Fibroblast of skin of right quadriceps (primary cell): ENCODE measurements around the gene GRIN2B.

Source experiments
- DNase-seq: peaks from one replicate; pipeline ENCODE4 v3.0.0-alpha.2; 2013

The GRIN2B gene

DNA sequence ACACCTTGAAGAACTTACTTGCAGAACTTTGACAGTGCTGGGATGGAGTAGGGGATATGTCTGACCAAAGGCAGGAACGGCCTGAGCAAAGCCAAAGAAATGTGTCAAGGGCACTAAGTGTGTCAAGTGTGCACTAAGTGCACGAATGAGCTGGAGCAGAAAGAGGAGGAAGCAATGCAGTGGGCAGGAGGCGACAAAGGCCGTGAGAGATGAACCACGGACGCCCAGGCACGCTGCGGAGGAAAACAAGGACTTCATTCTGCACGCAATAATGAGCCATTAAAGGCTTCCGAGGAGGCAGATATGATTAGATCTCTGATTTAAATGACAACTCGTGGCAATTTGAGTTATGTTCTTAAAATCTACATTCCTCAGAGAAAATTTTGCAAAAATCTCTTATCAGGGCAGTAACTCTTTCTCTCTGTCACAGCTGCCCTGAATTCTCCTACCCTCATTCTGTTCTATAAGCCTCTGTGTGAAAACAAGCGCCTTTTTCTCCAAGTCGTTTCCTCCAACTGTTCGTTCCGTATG, 25.3 kb downstream of the GRIN2B start:
- DNase-seq = no peak

DNA sequence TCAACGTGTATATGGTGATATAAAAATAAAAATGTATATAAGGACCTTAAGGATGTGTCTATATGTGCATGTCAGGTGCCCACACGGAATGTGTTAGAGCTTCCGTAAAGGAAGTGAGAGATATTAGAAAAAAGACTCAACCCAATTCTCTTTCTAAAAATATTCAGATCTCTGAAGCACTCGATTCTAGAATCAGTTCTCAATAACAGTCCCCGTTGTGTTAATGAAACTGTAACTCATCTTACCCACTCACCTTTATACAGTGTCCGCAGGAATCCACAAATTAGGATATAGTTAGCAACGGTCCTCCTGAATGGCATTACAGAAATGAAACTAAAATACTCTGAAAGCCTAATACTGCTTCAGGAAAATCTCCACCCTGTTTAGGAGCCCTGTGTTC, 29.3 kb downstream of the GRIN2B start:
- no peak for DNase-seq

DNA sequence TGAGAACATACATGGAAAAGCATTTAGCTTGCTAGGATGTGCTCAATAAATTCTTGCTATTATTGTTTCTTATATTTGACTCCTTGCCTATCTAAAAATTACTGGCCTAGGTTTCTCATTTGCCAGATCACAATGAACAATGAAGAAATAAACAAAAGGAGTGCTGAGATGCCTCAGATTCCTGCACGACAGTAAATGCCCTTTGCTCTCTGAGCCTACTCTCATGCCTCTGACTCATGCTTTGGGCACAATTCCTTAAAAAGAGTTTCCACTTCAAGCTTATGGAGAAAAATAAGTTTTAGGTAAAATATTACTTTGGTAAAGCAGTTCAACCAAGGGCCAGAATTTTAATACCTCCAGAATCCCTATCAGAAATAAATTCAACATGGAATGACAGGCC, 30.9 kb downstream of the GRIN2B start:
- DNase-seq = no peak

DNA sequence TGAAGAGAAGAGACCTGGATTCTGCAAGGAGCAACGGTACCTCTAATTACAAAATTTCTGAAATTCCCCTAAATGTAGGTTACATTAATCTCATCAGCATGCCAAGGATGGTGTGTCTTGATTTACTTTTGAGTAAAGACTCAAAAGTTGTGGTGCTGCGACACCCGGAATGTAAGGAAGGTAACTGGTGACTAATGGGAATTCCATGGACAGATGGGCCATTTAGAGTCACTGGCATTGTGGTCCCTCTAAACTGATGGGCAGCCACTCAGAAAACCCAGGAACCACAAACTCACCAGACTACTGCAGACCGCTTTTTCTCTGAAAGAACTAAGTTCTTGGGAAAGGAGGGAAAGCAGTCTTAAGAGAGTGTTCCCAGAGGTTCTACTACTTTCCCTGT, 32.8 kb downstream of the GRIN2B start:
- no peak for DNase-seq

DNA sequence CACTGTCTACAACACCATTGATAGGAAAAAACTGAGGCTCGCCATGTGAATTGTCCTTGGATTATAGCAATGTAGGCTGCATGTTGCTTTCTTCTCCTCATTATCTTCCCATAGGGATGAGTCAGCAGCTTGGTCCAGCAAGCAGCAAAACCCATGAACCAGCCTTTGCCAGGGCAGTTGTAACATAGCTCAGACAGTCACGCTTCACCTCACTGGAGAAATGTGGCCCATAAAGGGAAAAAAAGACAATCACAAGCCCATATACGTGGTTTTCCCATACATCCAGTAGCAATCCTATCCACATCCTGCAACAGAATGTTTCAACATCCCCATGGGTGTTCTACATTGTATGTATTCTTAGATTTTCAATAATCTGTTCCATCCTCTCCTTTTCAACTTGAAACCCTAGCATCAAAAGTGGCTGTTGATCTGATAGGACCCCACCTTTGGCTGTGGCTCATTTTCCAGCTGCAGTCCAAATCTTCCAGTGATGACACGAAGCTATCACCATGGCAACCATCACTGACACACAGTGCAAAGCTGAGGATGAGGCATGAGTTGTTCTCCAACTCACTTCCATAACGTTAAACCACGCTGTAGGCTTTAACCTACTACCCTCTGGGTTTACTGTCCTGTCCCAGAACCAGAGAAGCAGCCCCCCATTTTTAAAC, 34.0 kb downstream of the GRIN2B start:
- DNase-seq = no peak

DNA sequence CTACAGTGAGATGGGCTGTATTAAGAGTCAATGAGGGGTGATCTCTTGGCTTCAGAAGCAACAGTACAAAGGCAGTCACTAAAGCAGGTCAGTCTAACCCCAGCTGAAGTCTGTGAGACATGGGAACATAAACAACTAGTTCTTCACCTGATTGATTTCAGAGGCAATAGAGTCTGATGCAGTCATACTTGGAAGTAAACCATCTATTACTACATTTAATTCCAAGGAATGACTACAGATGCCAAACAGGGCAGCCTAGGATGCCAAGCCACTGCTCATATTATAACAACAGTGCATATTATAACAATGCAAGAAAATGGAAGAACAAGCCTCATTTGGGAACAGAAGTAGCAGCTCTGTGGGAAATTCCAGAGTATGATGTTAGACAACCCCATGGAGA, 35.8 kb downstream of the GRIN2B start:
- DNase-seq = no peak

DNA sequence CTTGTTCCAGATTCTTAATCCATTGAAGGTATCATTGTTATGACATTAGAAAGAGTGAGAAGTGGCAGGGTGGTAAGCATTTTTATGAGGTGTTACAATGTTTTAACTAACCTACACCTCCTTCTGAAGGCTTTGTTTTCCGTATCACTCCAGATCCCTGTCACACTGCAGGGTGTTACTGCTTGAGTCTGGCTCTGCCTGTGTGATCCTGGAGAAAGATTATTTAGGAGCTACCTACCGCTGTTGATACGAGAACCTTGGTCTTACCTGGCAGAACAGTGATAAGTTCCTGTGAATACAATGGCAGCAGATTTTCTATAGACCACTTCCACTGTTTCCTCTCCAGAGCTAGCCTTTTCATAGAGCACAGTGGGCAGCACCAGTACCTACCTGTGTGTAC, 36.2 kb downstream of the GRIN2B start:
- no peak for DNase-seq

DNA sequence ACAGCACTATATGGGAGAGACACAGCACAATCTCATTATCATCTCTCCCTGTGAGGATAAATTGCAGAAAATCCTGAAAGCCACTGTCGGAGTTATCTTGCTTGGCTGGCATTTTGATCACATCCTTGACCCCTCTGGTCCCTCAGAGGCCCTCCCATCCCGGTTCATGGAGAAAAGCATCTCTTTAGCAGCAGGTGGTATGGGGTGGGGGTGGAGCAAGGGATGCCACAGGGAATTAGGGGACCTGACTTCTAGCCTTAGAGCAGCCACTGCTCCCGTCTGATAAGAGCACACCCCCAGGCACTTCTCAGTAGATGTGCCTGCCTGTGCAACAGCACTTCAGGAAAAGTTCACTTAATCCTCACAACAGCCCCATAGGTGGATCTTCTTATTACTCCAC, 38.6 kb downstream of the GRIN2B start:
- no peak for DNase-seq

DNA sequence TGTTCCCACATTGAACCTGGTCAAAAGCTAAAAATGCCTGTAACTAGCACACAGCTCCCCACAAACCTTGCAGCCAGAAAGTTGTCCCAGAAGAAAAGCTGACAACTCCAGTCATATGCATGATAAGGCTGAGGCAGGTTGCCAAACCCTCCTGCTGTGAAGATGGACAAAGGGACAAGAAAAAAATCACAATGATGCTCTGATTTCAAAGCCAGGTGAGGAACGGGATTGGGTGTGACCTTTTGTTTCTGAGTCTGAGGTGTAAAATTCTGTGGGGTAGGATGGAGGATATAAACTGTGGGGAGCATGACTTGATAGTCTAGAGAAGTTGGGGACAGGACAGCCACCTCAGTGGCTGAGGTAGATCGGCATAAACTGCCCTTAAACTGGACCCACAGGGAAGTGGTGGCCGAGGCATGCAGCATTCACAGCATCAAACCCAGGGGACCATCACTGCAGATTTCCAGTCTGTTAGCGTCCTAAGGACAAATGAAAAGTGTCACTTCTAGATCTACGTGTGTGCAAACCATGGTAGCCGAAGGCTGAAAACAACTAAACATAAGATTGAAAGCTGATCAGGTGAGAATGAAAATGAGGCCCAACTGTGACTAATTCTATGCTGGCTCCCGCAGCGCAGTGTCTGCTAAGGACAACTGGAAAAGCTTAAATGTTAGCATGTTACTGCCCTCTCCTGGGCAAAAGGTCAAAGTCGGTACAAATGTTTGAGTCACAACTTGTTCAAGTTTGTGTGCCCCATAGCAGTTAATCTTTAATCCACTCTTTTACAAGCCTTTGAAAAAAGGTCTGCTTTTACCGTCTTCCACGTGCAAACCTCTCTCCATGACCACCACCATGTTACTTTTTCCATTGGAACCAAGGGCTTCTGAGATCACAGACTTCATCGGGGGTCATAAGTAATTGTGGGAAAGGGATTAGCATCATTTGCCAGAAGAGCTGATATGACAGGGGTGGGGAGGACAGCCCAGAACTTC, 39.8 kb downstream of the GRIN2B start:
- peak; percentile 48 for DNase-seq

DNA sequence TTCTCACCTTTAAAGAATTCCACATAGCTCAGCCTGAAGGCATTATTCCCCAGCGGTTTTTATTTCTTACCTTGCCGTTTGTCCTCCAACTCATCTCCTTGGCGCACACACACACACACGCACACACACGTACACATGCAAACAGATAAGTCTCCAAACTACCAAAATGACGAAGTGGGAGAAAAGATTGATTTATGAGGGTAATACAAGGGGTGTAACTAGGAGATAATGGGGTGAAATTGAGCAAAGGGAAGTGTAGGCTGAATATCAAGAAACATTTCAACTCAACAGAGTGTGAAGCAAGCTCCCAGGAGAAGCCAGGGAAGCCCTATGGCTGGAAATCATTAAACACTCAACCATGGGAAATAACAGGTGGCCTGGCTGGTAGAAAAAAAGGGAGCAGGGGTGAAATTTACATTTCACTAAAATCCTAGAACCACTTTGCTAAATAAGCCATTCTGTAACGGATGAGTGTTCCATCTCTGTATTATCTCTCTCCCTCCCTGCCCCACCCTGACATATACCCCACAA, 41.0 kb downstream of the GRIN2B start:
- DNase-seq = no peak

DNA sequence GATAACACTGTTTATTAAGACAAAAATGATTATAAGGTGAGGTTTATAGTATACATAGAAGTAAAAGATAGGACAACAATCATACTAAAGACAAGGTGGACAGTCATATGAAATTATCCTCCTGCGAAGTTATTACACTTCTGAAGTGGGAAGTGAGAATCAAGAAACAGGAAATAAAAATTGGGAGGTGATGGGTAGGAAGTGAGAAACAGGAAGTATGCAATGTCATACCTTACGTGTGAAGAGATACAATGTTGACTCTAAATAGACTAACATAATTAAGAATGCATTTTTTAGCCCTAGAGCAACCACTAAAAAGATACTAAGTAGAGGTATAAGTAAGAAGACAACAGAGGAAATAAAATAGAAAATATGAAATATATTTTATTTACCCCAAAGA, 43.7 kb downstream of the GRIN2B start:
- DNase-seq = no peak

DNA sequence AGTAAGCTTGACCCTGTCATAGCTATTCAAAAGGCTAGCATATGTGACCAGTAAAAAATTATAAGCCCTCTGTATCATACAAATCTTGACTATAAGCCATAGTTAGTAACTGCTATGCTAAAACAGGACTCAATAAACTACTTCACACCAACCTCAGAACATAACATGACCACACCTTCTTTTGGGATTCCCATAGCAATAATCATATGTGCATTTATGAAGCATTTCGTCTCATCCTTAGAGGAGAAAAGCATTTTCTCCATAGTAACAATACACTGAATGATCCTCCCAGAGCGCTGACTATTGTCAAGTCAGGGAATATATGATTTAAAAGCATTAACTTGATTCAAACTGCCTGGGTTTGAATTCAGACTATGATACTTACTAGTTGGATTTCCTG, 46.2 kb downstream of the GRIN2B start:
- no peak for DNase-seq
